ENCODE measurements around the gene FNDC7. TPM values are rescaled to one million over a fixed set of nuclear protein-coding genes. Genes with fewer than 3 reads are reported as not detected.
A peak's percentile ranks its signal among the peaks of the same experiment; 100 is the strongest.

FNDC7 gene
- total RNA-seq, 1 donor from 2014 or later = not detected

- H3K27ac Mint-ChIP-seq (ENCODE audit: unreplicated experiment) = peak overlapping the region; percentile 69
- H3K4me3 Mint-ChIP-seq (ENCODE audit: unreplicated experiment) = peak overlapping the region; percentile 96
Observed at GRCh38 chr1:108745980-108746381, 33.3 kb downstream of the FNDC7 start.

GRCh38 chr1:108746382-108747170, 33.9 kb downstream of the FNDC7 start, which contains the start of gene STXBP3:
Gene STXBP3, plus strand, starts transcription at chr1:108746674. Its CDS starts 64 bp downstream, at chr1:108746738.
- peak within 1 kb of the TSS; percentile 91 for H3K27ac Mint-ChIP-seq (ENCODE audit: unreplicated experiment)
- peak; percentile 100 for DNase-seq
- peaks cover 5% of the 10 kb centered on the region for H3K9me3 Mint-ChIP-seq (ENCODE audit: unreplicated experiment)
- peak within 1 kb of the TSS; percentile 100 for H3K4me3 Mint-ChIP-seq (ENCODE audit: unreplicated experiment)
- peaks cover 11% of the 10 kb centered on the region for H3K27me3 Mint-ChIP-seq (ENCODE audit: unreplicated experiment)
- peak; percentile 84 for TF ChIP-seq CTCF (IDR thresholded peaks at IDR 0.05; ENCODE audit: partially characterized antibody, unreplicated experiment)
- H3K36me3 Mint-ChIP-seq (ENCODE audit: unreplicated experiment) = no peaks in the 10 kb centered on the region
- peaks cover 3% of the 10 kb centered on the region for H3K4me1 Mint-ChIP-seq (ENCODE audit: low read depth, unreplicated experiment)

More at GRCh38 chr1:108745980-108746381, 33.3 kb downstream of the FNDC7 start:
- Mint-ChIP-seq H3K9me3 (ENCODE audit: unreplicated experiment) (peaks cover 5% of the 10 kb centered on the region), H3K36me3 (ENCODE audit: unreplicated experiment) (no peaks in the 10 kb centered on the region), H3K4me1 (ENCODE audit: low read depth, unreplicated experiment) (peaks cover 3% of the 10 kb centered on the region), H3K27me3 (ENCODE audit: unreplicated experiment) (peaks cover 11% of the 10 kb centered on the region)
- no peak for DNase-seq
- no peak for TF ChIP-seq CTCF (IDR thresholded peaks at IDR 0.05; ENCODE audit: partially characterized antibody, unreplicated experiment)

GRCh38 chr1:108747171-108747850, 34.6 kb downstream of the FNDC7 start:
- Mint-ChIP-seq H3K27me3 (ENCODE audit: unreplicated experiment) (peaks cover 11% of the 10 kb centered on the region), H3K4me3 (ENCODE audit: unreplicated experiment) (peak overlapping the region; percentile 100), H3K36me3 (ENCODE audit: unreplicated experiment) (no peaks in the 10 kb centered on the region), H3K27ac (ENCODE audit: unreplicated experiment) (peak overlapping the region; percentile 91), H3K4me1 (ENCODE audit: low read depth, unreplicated experiment) (peaks cover 3% of the 10 kb centered on the region), H3K9me3 (ENCODE audit: unreplicated experiment) (peaks cover 5% of the 10 kb centered on the region)
- no peak for TF ChIP-seq CTCF (IDR thresholded peaks at IDR 0.05; ENCODE audit: partially characterized antibody, unreplicated experiment)
- peak; percentile 63 for DNase-seq

- peaks cover 3% of the 10 kb centered on the region for H3K4me1 Mint-ChIP-seq (ENCODE audit: low read depth, unreplicated experiment)
- peak overlapping the region; percentile 69 for H3K4me3 Mint-ChIP-seq (ENCODE audit: unreplicated experiment)
- H3K9me3 Mint-ChIP-seq (ENCODE audit: unreplicated experiment) = peaks cover 5% of the 10 kb centered on the region
- peaks cover 11% of the 10 kb centered on the region for H3K27me3 Mint-ChIP-seq (ENCODE audit: unreplicated experiment)
- no peak overlapping the region for H3K27ac Mint-ChIP-seq (ENCODE audit: unreplicated experiment)
- TF ChIP-seq CTCF (IDR thresholded peaks at IDR 0.05; ENCODE audit: partially characterized antibody, unreplicated experiment) = no peak
- H3K36me3 Mint-ChIP-seq (ENCODE audit: unreplicated experiment) = no peaks in the 10 kb centered on the region
- DNase-seq = no peak
Observed at GRCh38 chr1:108747898-108748297, 35.2 kb downstream of the FNDC7 start.
